Stimulated activated naive CD4-positive, alpha-beta T cell treated with Interleukin-2 at 50 U/mL for 16 hours (primary cell): Measurements from ENCODE around the gene NBAS.

Experiments used
- DNase-seq: peaks from one replicate; lab custom pipeline; 2025; lab: John Stamatoyannopoulos, UW

Gene NBAS

GRCh38 chr2:15206419-15206818 is 354.7 kb downstream of the NBAS start:
- no peak for DNase-seq

GRCh38 chr2:15205562-15205961 is 355.6 kb downstream of the NBAS start:
- DNase-seq, result no peak

DNA sequence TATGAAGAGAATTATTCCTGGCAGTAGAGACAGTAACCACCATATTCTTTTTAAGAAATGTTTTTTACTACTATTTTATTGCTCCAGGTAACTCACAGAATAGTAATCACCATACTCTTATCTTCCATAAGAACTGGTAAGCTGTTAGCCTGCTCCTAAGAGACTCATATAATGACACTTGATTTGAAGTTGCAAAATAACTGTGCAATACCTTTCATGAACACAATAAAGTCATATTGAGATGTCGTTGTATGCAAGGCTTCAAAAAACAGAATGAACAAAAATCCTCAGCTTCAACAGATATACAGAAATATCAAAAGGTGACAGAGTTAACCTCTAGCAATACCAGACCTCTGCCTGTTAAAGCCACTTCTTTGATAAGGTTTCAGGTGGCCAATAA is 360.1 kb downstream of the NBAS start:
- no peak for DNase-seq

DNA sequence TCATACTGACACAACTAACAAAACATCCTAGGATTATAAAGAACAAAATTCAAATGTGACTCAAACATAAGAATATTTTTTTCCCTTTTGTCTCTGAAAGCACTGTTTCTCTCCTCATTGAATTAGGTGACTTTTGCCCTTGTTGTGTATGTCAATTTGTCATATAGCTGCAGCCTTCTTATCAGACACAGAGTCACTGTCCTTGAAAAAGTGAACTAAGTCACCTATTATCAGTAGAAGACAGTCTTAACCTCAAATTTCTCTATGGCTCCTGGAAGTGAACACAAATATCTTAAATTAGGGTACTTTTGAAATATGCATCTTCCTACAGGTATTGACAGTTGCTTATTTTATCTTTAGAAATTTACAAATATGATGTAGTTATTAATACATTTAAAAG is 360.6 kb downstream of the NBAS start:
- DNase-seq, result no peak

GRCh38 chr2:15198051-15198450 is 363.1 kb downstream of the NBAS start:
- DNase-seq, result no peak

- no peak for DNase-seq
These were observed 365.3 kb downstream of the NBAS start for GRCh38 chr2:15195813-15196212.

DNA sequence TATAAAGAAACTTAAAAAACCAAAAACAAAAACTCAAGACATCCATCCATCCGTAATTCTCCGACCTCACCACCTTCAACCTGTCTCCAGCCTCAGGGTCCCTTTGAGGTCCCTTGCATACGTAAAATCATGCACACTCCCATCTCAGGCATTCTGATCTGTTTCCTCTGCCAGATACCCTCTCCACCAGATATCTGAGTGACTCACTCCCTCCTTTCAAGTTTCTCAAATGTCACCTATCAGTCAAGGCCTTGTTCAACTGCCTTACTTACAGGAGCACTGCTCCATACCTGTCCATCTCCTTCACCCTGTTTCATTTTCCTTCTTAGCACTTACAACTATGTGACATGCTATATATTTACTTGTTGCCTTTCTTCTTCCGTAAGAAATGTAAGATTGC is 369.3 kb downstream of the NBAS start:
- DNase-seq, result no peak

DNA sequence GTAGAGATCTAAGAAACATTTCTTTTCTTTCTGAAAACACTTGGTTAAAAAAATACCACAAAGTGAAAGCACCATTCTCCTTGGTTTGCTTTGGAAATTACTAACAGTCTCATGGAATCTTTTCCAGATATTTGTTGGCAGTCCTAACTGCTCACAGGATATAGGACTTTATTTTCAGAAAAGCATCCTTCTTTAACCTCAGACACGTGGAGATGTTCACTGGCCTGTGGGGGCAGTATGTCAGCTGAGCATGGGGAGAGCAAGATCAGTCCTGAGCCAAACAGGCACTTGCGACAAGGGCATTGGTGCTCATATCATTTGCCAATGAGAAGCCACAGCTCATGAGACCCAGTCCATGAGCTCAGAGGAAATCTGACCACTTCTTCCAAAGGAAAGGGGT is 371.9 kb downstream of the NBAS start:
- DNase-seq, result no peak

- no peak for DNase-seq
These were observed 373.4 kb downstream of the NBAS start for GRCh38 chr2:15187702-15188101.

GRCh38 chr2:15186118-15186517 is 375.0 kb downstream of the NBAS start:
- no peak for DNase-seq

DNA sequence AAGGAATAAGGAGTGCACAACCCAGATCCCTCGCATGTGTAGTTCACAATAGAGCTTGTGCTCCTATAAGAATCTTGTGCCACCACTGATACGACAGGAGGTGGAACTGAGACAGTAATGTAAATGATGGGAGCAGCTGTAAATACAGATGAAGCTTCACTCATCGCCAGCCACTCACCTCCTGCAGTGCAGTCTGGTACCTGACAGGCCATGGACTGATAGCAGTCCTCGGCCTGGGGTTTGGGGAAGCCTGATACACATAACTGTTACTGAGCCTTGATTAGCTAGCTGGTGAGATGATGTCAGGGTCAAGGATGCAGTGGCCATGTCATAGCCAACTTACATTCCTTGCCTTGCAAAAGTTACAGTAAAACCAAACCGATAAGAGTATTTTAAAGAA is 376.6 kb downstream of the NBAS start:
- no peak for DNase-seq

GRCh38 chr2:15182275-15182674 is 378.9 kb downstream of the NBAS start:
- DNase-seq, result no peak

DNA sequence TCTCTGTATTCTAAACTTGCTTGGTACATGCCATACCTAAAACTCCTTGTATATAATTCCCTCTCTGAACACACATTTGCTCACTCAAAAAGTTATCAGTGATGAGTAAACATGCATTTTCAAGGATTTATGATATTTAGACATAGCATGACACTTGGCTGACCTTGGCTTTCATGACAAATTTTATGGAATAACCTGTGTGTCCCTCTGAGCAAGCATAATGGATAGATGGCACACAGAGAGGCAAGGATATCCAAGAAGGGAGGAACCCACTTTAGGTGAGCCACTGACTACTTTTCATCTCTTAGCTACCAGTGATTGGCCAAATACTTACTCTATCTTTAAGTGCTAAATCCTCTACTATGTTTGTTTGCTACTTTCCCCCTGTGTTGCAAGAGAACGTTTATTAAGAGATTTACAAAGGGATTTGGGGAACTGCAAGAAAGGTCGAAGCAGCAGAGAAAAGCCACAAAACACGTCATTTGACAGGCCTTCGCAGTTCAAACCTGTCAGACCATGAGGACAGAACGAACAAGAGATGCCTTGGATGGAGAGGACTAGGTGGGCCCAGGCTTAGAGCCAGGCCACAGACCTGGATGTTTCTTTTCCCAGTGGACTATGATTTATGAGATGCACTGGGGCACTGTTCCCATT is 379.9 kb downstream of the NBAS start:
- DNase-seq, result no peak

DNA sequence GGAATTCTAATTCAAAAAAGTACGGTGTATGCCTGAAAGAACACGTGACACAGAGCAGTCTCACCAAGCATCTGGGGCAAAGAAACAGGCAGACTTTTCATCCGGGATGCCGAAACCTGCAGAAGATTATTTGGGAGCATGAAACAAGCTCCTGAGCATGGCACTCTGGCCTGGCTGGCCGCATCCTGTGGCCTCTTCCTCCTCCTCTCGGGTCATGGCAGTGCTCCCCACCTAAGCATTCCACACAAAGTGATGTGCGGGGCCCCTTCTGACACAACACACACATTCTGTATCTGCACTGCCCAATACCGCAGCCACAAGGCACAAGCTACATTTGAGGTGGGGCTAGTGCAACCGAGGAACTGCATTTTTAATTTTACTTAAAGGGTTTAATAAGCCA is 380.8 kb downstream of the NBAS start:
- no peak for DNase-seq

DNA sequence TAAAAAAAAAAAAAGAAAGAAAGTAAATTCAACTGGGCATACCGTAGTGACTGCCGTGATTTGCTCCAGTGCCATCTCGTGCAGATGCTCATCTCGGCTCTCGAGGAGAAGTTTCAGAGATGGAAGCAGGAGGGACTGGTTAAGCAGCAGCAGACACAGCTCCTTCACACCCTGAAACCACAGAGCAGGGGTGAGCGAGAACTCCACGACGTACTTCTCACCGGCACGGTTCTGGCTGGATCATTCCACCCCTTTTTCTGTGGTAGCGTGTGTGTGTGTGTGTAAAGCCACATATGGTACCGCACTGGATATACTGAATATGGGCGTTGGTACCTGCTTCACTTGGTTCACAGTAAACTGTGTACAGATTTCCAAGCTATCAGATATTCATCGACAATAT is 382.2 kb downstream of the NBAS start:
- DNase-seq, result no peak

DNA sequence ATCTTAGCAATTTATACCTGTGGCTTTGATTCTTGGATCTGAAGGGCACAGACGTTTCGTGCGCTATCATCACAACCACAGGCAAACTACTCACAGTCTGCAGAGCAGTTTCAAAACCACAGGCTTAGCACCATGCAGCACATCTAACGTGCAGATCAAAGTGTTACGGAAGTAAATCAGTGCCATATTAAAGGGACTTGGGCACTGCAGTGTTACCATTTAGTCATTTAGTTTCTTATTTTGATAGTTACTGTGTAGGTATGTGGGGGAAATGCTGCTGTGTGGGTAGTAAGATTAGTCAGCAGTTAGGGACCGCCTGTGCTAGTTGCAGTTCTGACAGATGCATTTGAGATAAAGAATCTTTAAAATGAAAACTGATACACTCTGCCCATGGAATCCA is 384.0 kb downstream of the NBAS start:
- DNase-seq, result peak; percentile 76

DNA sequence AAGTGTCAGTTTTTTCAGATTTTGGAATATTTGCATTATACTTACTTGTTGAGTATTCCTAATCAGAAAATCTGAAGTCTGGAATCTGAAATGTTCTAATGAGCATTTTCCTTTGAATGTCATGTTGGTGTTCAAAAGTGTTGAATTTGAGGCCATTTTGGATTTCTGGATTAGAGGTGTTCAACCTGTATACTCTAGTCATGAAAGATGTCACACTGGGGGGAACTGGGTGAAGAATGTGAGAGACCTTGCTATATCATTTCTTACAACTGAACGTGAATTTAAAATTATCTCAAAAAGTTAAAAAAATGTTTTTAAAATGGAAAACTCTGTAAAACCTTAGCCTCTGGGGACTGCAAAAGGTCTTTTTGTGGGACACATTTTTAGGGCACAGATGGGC is 384.5 kb downstream of the NBAS start:
- no peak for DNase-seq

DNA sequence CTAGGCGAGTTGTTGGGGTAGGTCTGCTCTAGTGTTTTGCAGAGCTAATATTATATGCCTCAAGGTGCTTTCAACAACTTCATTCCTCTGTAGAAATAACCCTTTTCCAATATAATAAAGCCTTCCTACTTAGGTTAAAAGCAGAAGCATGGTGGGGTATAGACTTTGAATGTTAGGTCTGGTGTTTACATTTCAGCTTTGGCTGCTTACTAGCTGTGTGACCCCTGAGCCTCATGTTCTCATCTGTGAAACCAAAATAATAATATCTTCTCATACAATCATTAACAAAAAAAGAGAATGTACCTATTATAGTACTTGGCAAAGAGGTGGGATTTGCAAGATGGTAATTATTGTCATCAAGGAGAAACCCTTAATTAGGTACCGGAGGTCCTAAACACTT is 386.6 kb downstream of the NBAS start:
- no peak for DNase-seq

GRCh38 chr2:15173501-15173900 is 387.6 kb downstream of the NBAS start:
- DNase-seq, result no peak

DNA sequence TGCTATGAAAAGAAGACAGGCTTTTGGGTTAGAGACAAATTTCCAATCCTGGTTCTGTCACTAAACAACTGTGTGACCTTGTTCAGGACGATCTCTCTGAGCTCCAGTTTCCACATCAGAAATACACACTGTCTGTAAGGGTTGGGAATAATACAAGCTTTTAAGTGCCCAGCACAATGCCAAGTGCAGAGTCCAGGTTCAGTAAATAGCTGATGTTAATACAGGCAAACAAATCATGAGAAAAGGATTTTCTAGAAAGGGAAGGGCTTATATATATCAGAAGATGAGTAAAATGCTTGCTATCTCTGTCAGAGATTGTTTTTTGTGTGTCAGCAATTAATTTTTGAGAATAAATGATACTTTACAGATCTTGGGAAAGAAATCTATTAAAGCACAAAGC is 388.3 kb downstream of the NBAS start:
- no peak for DNase-seq

DNA sequence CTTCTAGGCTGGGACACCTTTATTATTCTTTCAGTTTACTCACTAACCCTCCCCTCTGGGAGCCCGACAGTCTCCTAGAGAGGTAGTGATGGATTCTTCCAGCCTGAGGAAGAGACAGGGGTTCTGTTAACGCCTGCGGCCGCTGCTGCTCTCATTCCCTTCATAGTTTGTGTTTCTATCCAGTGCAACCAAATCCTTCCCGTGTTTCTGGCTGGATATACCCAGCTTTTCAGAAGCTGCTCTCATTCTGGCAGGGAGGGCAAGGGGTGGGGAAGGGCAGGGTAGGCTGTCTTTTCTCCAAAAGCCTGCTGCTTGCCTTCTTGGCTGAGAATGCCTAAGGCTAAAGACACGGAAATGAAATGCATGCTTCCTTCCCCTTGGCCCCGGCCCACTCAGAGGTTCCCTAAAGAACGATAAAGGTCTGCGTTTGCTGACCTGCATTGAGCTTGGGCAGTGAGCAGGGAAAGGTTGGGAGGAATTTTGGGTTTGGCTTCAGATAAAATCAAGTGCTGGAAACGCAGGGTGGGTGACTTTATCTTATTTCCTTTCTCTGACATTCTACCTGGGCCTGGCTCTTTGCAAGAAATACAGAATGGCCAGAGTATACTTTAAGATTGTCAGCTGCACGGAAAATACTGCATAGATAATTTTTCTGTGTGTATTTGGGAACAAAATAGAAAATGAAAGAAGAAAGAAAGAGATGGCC is 390.9 kb downstream of the NBAS start:
- DNase-seq, result no peak

- no peak for DNase-seq
These were observed 391.6 kb downstream of the NBAS start for GRCh38 chr2:15169326-15170069.

GRCh38 chr2:15168116-15168515 is 393.0 kb downstream of the NBAS start:
- DNase-seq, result no peak
